Neural cell (in vitro differentiated cells): Measurements from ENCODE around the gene CDIP1. TPM values are rescaled to one million over a fixed set of nuclear protein-coding genes. Genes with fewer than 3 reads are reported as not detected.

Source experiments
- H2AFZ ChIP-seq: fragments of 200-600, 300-800 bp; sonication (generic), shearing (Covaris generic); 2 replicates; pipeline ENCODE4 v1.6.0; 2014; ENCODE audit warnings: low read depth, mild to moderate bottlenecking, antibody characterized with exemption, low read length, moderate library complexity
- H3F3A ChIP-seq: fragments of 200-600 bp; shearing (Covaris generic); 2 replicates; pipeline ENCODE4 v1.6.1; 2016; ENCODE audit warnings: mild to moderate bottlenecking, moderate library complexity, mixed read lengths, antibody characterized with exemption, low read length; ENCODE audit not compliant: insufficient read depth, poor library complexity, severe bottlenecking
- H3K27ac ChIP-seq: fragments of 200-600, 300-800 bp; sonication (generic), shearing (Covaris generic); 2 replicates; pipeline ENCODE4 v1.5.1; 2014; ENCODE audit warnings: mild to moderate bottlenecking, low read length, moderate library complexity
- H3K27me3 ChIP-seq: fragments of 300-800, 200-600 bp; sonication (generic), shearing (Covaris generic); 2 replicates; pipeline ENCODE4 v1.6.0; 2014; ENCODE audit warnings: mild to moderate bottlenecking, low read depth, low read length, moderate library complexity; ENCODE audit not compliant: insufficient read depth
- H3K36me3 ChIP-seq: fragments of 300-800, 200-600 bp; sonication (generic), shearing (Covaris generic); 2 replicates; pipeline ENCODE4 v1.5.1; 2014; ENCODE audit warnings: mild to moderate bottlenecking, antibody characterized with exemption, low read length, moderate library complexity; ENCODE audit not compliant: insufficient read depth
- H3K4me2 ChIP-seq: fragments of 300-800, 200-600 bp; sonication (generic), shearing (Covaris generic); 2 replicates; pipeline ENCODE4 v1.6.0; 2014; ENCODE audit warnings: mild to moderate bottlenecking, low read length
- H3K4me3 ChIP-seq: fragments of 300-800, 200-600 bp; sonication (generic), shearing (Covaris generic); 2 replicates; pipeline ENCODE4 v1.5.1; 2014; ENCODE audit warnings: mild to moderate bottlenecking, low read length, moderate library complexity
- H3K79me2 ChIP-seq: fragments of 200-600 bp; shearing (Covaris generic); replicated peaks from 2 replicates; pipeline ENCODE4 v1.6.0; 2014; ENCODE audit warnings: mild to moderate bottlenecking, low read length, moderate library complexity; ENCODE audit not compliant: insufficient read depth
- H3K9ac ChIP-seq: fragments of 300-800, 200-600 bp; sonication (generic), shearing (Covaris generic); 2 replicates; pipeline ENCODE4 v1.6.1; 2016; ENCODE audit warnings: mild to moderate bottlenecking, low read length, mixed read lengths
- H3K9me2 ChIP-seq: fragments of 200-600 bp; shearing (Covaris generic); 2 replicates; pipeline ENCODE4 v1.6.1; 2016; ENCODE audit warnings: mild to moderate bottlenecking, low read length, mixed read lengths; ENCODE audit not compliant: insufficient read depth
- H3K9me3 ChIP-seq: fragments of 200-600, 300-800 bp; sonication (generic), shearing (Covaris generic); 2 replicates; pipeline ENCODE4 v1.6.1; 2016; ENCODE audit warnings: mild to moderate bottlenecking, mixed run types, low read length, moderate library complexity, mixed read lengths
- H4K20me1 ChIP-seq: fragments of 200-600 bp; shearing (Covaris generic); 2 replicates; pipeline ENCODE4 v1.6.1; 2016; ENCODE audit warnings: mild to moderate bottlenecking, mixed run types; ENCODE audit not compliant: insufficient read depth
- CTCF ChIP-seq: fragments of 450-650 bp; IDR thresholded peaks from 2 replicates; pipeline ENCODE4 v1.5.1; 2014; ENCODE audit warnings: antibody characterized with exemption, mild to moderate bottlenecking, moderate library complexity; ENCODE audit not compliant: poor library complexity, severe bottlenecking
- EP300 ChIP-seq: fragments of 450-650 bp; conservative IDR thresholded peaks from 2 replicates; pipeline ENCODE4 v1.6.1; 2014; ENCODE audit warnings: antibody characterized with exemption, mild to moderate bottlenecking, moderate library complexity; ENCODE audit not compliant: poor library complexity, severe bottlenecking
- EZH2 ChIP-seq: fragments of 200-600, 300-800 bp; shearing (Covaris generic), sonication (generic); IDR thresholded peaks from 2 replicates; pipeline ENCODE4 v1.6.1; 2014; ENCODE audit warnings: antibody characterized with exemption, low read length, borderline replicate concordance, mild to moderate bottlenecking; ENCODE audit not compliant: insufficient read depth, poor library complexity, severe bottlenecking
- MXI1 ChIP-seq: fragments of 450-650 bp; conservative IDR thresholded peaks from 2 replicates; pipeline ENCODE4 v1.6.1; 2014; ENCODE audit warnings: antibody characterized with exemption, mild to moderate bottlenecking; ENCODE audit not compliant: poor library complexity, severe bottlenecking
- POLR2AphosphoS5 ChIP-seq: IDR thresholded peaks from 2 replicates; pipeline ENCODE4 v1.6.1; 2012
- RAD21 ChIP-seq: fragments of 450-650 bp; conservative IDR thresholded peaks from 2 replicates; pipeline ENCODE4 v1.6.1; 2014; ENCODE audit warnings: antibody characterized with exemption, mild to moderate bottlenecking, moderate library complexity
- REST ChIP-seq: IDR thresholded peaks from 2 replicates; pipeline ENCODE4 v1.6.1; 2012; ENCODE audit warnings: borderline replicate concordance
- SMC3 ChIP-seq: fragments of 450-650 bp; conservative IDR thresholded peaks from 2 replicates; pipeline ENCODE4 v1.6.1; 2014; ENCODE audit warnings: antibody characterized with exemption, mild to moderate bottlenecking, moderate library complexity; ENCODE audit not compliant: poor library complexity
- TAF1 ChIP-seq: IDR thresholded peaks from 2 replicates; pipeline ENCODE4 v1.6.1; 2012; ENCODE audit warnings: low read depth
- polyA plus RNA-seq: library from polyadenylated mRNA; depleted of rRNA; stranded (reverse); fragments of >200 nt; gene quantifications from 2 replicates; pipeline ENCODE4 v1.2.3, GENCODE V29; 2014

CDIP1 gene
- polyA plus RNA-seq, 1 donor from 2014 or later, result 16.4 TPM

- TF ChIP-seq EZH2, result no peak
- no peak for TF ChIP-seq POLR2AphosphoS5
These were observed 70.7 kb downstream of the CDIP1 start (continued) for GRCh38 chr16:4467916-4468315.

- Histone ChIP-seq H3K27me3 (no peaks in the 10 kb centered on the region), H3K36me3 (no peaks in the 10 kb centered on the region), H3K9me2 (no peaks in the 10 kb centered on the region), H2AFZ (no peak overlapping the region), H3K27ac (no peak overlapping the region), H3K9ac (no peak overlapping the region), H3K9me3 (no peaks in the 10 kb centered on the region), H3K4me2 (no peak overlapping the region), H4K20me1 (no peaks in the 10 kb centered on the region), H3K4me3 (no peak overlapping the region), H3K79me2 (no peaks in the 10 kb centered on the region), H3F3A (no peaks in the 10 kb centered on the region)
- TF ChIP-seq SMC3, result no peak
- no peak for TF ChIP-seq CTCF
- TF ChIP-seq EZH2, result no peak
- TF ChIP-seq REST, result no peak
- TF ChIP-seq RAD21, result no peak
- TF ChIP-seq EP300, result no peak
- TF ChIP-seq POLR2AphosphoS5, result no peak
- TF ChIP-seq MXI1, result no peak
- TF ChIP-seq TAF1, result no peak
These were observed 72.4 kb downstream of the CDIP1 start for GRCh38 chr16:4465977-4466779.

GRCh38 chr16:4463522-4464163, 74.9 kb downstream of the CDIP1 start:
- Histone ChIP-seq H3K36me3 (no peaks in the 10 kb centered on the region), H3K4me3 (no peak overlapping the region), H3K79me2 (no peaks in the 10 kb centered on the region), H2AFZ (no peak overlapping the region), H4K20me1 (no peaks in the 10 kb centered on the region), H3K9me2 (no peaks in the 10 kb centered on the region), H3K9ac (no peak overlapping the region), H3K4me2 (no peak overlapping the region), H3F3A (no peaks in the 10 kb centered on the region), H3K27me3 (no peaks in the 10 kb centered on the region), H3K9me3 (no peaks in the 10 kb centered on the region), H3K27ac (no peak overlapping the region)
- TF ChIP-seq EP300, result no peak
